PC-9 (cell line): ENCODE results near the gene PRRC2B. TPM values are rescaled to one million over a fixed set of nuclear protein-coding genes. Genes with fewer than 3 reads are reported as not detected.

Experiments used
- BruUV-seq: library from RNA; stranded (reverse); fragments of 400-500 nt; replicated peaks from 2 replicates; lab custom pipeline; 2021; lab: Mats Ljungman, UMichigan
- CTCF ChIA-PET: fragments of 300-600 bp; sonication (Branson Sonifier 250); formaldehyde crosslinking; loops from one replicate; lab custom pipeline; 2022; ENCODE audit warnings: antibody characterized with exemption; lab: Charles Lee
- POLR2A ChIA-PET: fragments of 300-600 bp; sonication (Branson Sonifier 250); formaldehyde crosslinking; loops from one replicate; lab custom pipeline; 2022; ENCODE audit warnings: antibody characterized with exemption; ENCODE audit not compliant: unreplicated experiment; lab: Charles Lee
- DNase-seq, 2 experiments: peaks; one replicate each; pipeline versions ENCODE4 v3.0.0 to v3.0.0-alpha.2; 2015 to 2022; ENCODE audit warnings: mixed read lengths in 1 of 2
- H2AFZ ChIP-seq: fragments of 200-600 bp; sonication (generic); 2 replicates; pipeline ENCODE4 v1.8.1; 2017; ENCODE audit warnings: antibody characterized with exemption
- H3F3A ChIP-seq: fragments of 200-600 bp; sonication (generic); 2 replicates; pipeline ENCODE4 v1.8.1; 2017; ENCODE audit warnings: antibody characterized with exemption, mild to moderate bottlenecking, low read depth; ENCODE audit not compliant: insufficient read depth
- H3K27ac ChIP-seq: fragments of 200-600 bp; sonication (generic); 2 replicates; pipeline ENCODE4 v1.6.1; 2016; ENCODE audit warnings: mixed run types
- H3K27me3 ChIP-seq: fragments of 200-600 bp; sonication (generic); 2 replicates; pipeline ENCODE4 v1.6.1; 2016; ENCODE audit warnings: low read depth, mixed run types; ENCODE audit not compliant: insufficient read depth
- H3K36me3 ChIP-seq: fragments of 200-600 bp; sonication (generic); 2 replicates; pipeline ENCODE4 v1.6.1; 2016; ENCODE audit warnings: low read depth, mixed run types
- H3K4me1 ChIP-seq: fragments of 200-600 bp; sonication (generic); replicated peaks from 2 replicates; pipeline ENCODE4 v1.6.1; 2016; ENCODE audit warnings: mixed run types; ENCODE audit not compliant: insufficient read depth
- H3K4me2 ChIP-seq: fragments of 200-600 bp; sonication (generic); 2 replicates; pipeline ENCODE4 v1.6.1; 2017; ENCODE audit warnings: mixed run types
- H3K4me3 ChIP-seq: fragments of 200-600 bp; sonication (generic); 2 replicates; pipeline ENCODE4 v1.6.1; 2016; ENCODE audit warnings: mixed run types
- H3K79me2 ChIP-seq: fragments of 200-600 bp; sonication (generic); 2 replicates; pipeline ENCODE4 v1.6.1; 2017; ENCODE audit warnings: low read depth, mixed run types
- H3K9me2 ChIP-seq: fragments of 200-600 bp; sonication (generic); 2 replicates; pipeline ENCODE4 v1.8.1; 2017; ENCODE audit warnings: mild to moderate bottlenecking; ENCODE audit not compliant: insufficient read depth
- H3K9me3 ChIP-seq: fragments of 200-600 bp; sonication (generic); 2 replicates; pipeline ENCODE4 v1.8.1; 2016; ENCODE audit warnings: low read depth; ENCODE audit not compliant: insufficient read depth
- H4K20me1 ChIP-seq: fragments of 200-600 bp; sonication (generic); 2 replicates; pipeline ENCODE4 v1.8.1; 2017; ENCODE audit not compliant: insufficient read depth
- EZH2 ChIP-seq: fragments of 200-600 bp; sonication (generic); IDR thresholded peaks from 2 replicates; pipeline ENCODE4 v1.8.0; 2017; ENCODE audit warnings: antibody characterized with exemption, low read depth
- intact Hi-C: fragments of 100-400 bp; cut with micrococcal nuclease; formaldehyde crosslinking; loops from one replicate; pipeline ENCODE4 v1.10.0; 2022; ENCODE audit not compliant: unreplicated experiment
- total RNA-seq: library from RNA; stranded (reverse); gene quantifications from 2 replicates; pipeline ENCODE4 v1.2.3, GENCODE V29; 2021
- TF ChIP-seq, protein P1 (sequence below): fragments of 200-600 bp; sonication (generic); conservative IDR thresholded peaks from 2 replicates; pipeline ENCODE4 v1.6.1; 2017; ENCODE audit warnings: mixed run types, antibody characterized with exemption, mild to moderate bottlenecking, moderate library complexity

Gene PRRC2B
- total RNA-seq, 1 experiment from 2014 or later = 361 TPM

GRCh38 chr9:131399972-131400371 is 6.1 kb downstream of the PRRC2B start:
- H3K9me2 ChIP-seq = no peaks in the 10 kb centered on the region
- H3K4me3 ChIP-seq = no peak overlapping the region
- BruUV-seq = no TSS peak
- intact Hi-C loops = loop anchor here (5.0 kb wide), 1 partner anchor 48 kb away; no protein-coding TSS in a partner anchor
- peaks cover 37% of the 10 kb centered on the region for H3K4me1 ChIP-seq
- CTCF ChIA-PET = no interaction called here
- peaks cover 8% of the 10 kb centered on the region; the same call in 1 of the 2 replicates for H3K36me3 ChIP-seq
- no peak for DNase-seq
- H3K27ac ChIP-seq = no peak overlapping the region
- H2AFZ ChIP-seq = no peak overlapping the region
- TF ChIP-seq EZH2 = no peak
- TF ChIP-seq, protein P1, sequence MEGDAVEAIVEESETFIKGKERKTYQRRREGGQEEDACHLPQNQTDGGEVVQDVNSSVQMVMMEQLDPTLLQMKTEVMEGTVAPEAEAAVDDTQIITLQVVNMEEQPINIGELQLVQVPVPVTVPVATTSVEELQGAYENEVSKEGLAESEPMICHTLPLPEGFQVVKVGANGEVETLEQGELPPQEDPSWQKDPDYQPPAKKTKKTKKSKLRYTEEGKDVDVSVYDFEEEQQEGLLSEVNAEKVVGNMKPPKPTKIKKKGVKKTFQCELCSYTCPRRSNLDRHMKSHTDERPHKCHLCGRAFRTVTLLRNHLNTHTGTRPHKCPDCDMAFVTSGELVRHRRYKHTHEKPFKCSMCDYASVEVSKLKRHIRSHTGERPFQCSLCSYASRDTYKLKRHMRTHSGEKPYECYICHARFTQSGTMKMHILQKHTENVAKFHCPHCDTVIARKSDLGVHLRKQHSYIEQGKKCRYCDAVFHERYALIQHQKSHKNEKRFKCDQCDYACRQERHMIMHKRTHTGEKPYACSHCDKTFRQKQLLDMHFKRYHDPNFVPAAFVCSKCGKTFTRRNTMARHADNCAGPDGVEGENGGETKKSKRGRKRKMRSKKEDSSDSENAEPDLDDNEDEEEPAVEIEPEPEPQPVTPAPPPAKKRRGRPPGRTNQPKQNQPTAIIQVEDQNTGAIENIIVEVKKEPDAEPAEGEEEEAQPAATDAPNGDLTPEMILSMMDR = no peak
- peaks cover 99% of the 10 kb centered on the region for H4K20me1 ChIP-seq
- H3K27me3 ChIP-seq = no peaks in the 10 kb centered on the region
- H3K9me3 ChIP-seq = no peaks in the 10 kb centered on the region
- H3K79me2 ChIP-seq = peaks cover 100% of the 10 kb centered on the region
- POLR2A ChIA-PET = no interaction called here
- no peak overlapping the region for H3K4me2 ChIP-seq
- peaks cover 54% of the 10 kb centered on the region; the same call in 1 of the 2 replicates for H3F3A ChIP-seq

GRCh38 chr9:131400627-131401026 is 6.7 kb downstream of the PRRC2B start:
- Histone ChIP-seq H3K36me3 (peaks cover 8% of the 10 kb centered on the region; the same call in 1 of the 2 replicates), H3K9me2 (no peaks in the 10 kb centered on the region), H3K27me3 (no peaks in the 10 kb centered on the region), H3K79me2 (peaks cover 100% of the 10 kb centered on the region), H3K4me3 (no peak overlapping the region), H2AFZ (no peak overlapping the region), H3K4me1 (peaks cover 33% of the 10 kb centered on the region), H4K20me1 (peaks cover 99% of the 10 kb centered on the region), H3K27ac (no peak overlapping the region), H3F3A (peaks cover 50% of the 10 kb centered on the region; the same call in 1 of the 2 replicates), H3K9me3 (no peaks in the 10 kb centered on the region), H3K4me2 (no peak overlapping the region)
- CTCF ChIA-PET = no interaction called here
- POLR2A ChIA-PET = no interaction called here
- TF ChIP-seq EZH2 = no peak
- TF ChIP-seq, protein P1 = no peak
- no peak for DNase-seq
- no TSS peak for BruUV-seq
- intact Hi-C loops = loop anchor here (5.0 kb wide), 1 partner anchor 48 kb away; no protein-coding TSS in a partner anchor

DNA sequence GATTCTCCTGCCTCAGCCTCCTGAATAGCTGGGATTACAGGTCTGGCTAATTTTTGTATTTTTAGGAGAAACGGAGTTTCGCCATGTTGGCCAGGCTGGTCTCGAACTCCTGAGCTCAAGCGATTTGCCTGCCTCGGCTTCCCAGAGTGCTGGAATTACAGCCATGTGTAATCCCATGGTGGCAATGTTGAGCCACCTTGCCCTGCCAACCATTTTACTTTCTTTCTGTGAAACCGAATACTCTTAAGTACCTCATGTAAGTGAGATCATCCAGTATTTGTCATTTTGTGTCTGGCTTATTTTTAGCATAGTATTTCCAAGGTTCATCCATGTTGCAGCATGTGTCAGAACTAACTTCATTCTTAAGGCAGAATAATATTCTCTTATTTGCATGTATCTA is 8.2 kb downstream of the PRRC2B start:
- H2AFZ ChIP-seq = no peak overlapping the region
- no peak overlapping the region for H3K27ac ChIP-seq
- peaks cover 8% of the 10 kb centered on the region; the same call in 1 of the 2 replicates for H3K36me3 ChIP-seq
- H3K4me2 ChIP-seq = no peak overlapping the region
- DNase-seq = no peak
- H3F3A ChIP-seq = peaks cover 45% of the 10 kb centered on the region; the same call in 1 of the 2 replicates
- no TSS peak for BruUV-seq
- no peaks in the 10 kb centered on the region for H3K27me3 ChIP-seq
- H3K9me3 ChIP-seq = no peaks in the 10 kb centered on the region
- TF ChIP-seq EZH2 = no peak
- TF ChIP-seq, protein P1 = no peak
- peaks cover 100% of the 10 kb centered on the region for H3K79me2 ChIP-seq
- H3K4me3 ChIP-seq = no peak overlapping the region
- H4K20me1 ChIP-seq = peaks cover 99% of the 10 kb centered on the region
- intact Hi-C loops = loop anchor here (5.0 kb wide), 1 partner anchor 50 kb away; no protein-coding TSS in a partner anchor
- peaks cover 21% of the 10 kb centered on the region for H3K4me1 ChIP-seq
- ChIA-PET CTCF (no interaction called here), POLR2A (interaction anchor here (0.7 kb wide), 1 partner anchor 26 kb away, joined by 4 read pairs; no protein-coding TSS in a partner anchor)
- H3K9me2 ChIP-seq = no peaks in the 10 kb centered on the region
